A549 (cell line): ENCODE data around the gene MAFG. TPM values are rescaled to one million over a fixed set of nuclear protein-coding genes. Genes with fewer than 3 reads are reported as not detected.

ENCODE experiments used
- ATAC-seq, 2 experiments: fragments of 200-7000 bp in 1 of 2; fragments of >200 bp in 1 of 2; cut with Nextera tagmentation in 1 of 2; cut with Tn5 transposase in 1 of 2; 3 replicates each; pipeline versions ENCODE4 v1.8.0 to v1.9.1; 2018 to 2020; ENCODE audit warnings: mild to moderate bottlenecking in 1 of 2, moderate library complexity in 1 of 2
- CTCF ChIA-PET: fragments of 300-600 bp; sonication (Branson Sonifier 250); formaldehyde crosslinking; extraction: SDS; loops from one replicate; lab custom pipeline; 2021; ENCODE audit warnings: antibody characterized with exemption, inconsistent platforms; lab: Yijun Ruan, JAX
- POLR2A ChIA-PET: fragments of 350-600 bp; formaldehyde crosslinking; extraction: SDS; loops from one replicate; lab custom pipeline; 2021; ENCODE audit warnings: antibody characterized with exemption, inconsistent platforms; lab: Yijun Ruan, JAX
- DNase-seq, 2 experiments: peaks; one replicate each; pipeline versions ENCODE4 v3.0.0 to v3.0.0-alpha.2; 2011 to 2016; ENCODE audit warnings: low read depth in 1 of 2, low spot score in 1 of 2
- FAIRE-seq: peaks from 2 replicates; lab custom pipeline; 2011; peaks lifted over from hg19 to GRCh38; lab: Jason Lieb, UNC
- H3K27ac ChIP-seq, 2 experiments: fragments of >200 bp; sonication (Bioruptor Twin); formaldehyde crosslinking; 3 replicates each; pipeline ENCODE4 v1.5.1; 2016 to 2017
- H3K4me1 ChIP-seq: fragments of >200 bp; sonication (Bioruptor Twin); formaldehyde crosslinking; 3 replicates; pipeline ENCODE4 v1.6.1; 2016
- H3K4me2 ChIP-seq: fragments of >200 bp; sonication (Bioruptor Twin); formaldehyde crosslinking; 3 replicates; pipeline ENCODE4 v1.6.1; 2016
- H3K4me3 ChIP-seq: fragments of >200 bp; sonication (Bioruptor Twin); formaldehyde crosslinking; 3 replicates; pipeline ENCODE4 v1.5.1; 2016
- H3K9me3 ChIP-seq: fragments of >200 bp; sonication (Bioruptor Twin); formaldehyde crosslinking; 3 replicates; pipeline ENCODE4 v1.6.1; 2016
- CHD2 ChIP-seq: fragments of 150-350 bp; IDR thresholded peaks from 2 replicates; pipeline ENCODE4 v1.6.1; 2014; ENCODE audit warnings: low read length; ENCODE audit not compliant: partially characterized antibody
- CHD4 ChIP-seq: fragments of 200-600 bp; sonication (generic); IDR thresholded peaks from 2 replicates; pipeline ENCODE4 v1.6.1; 2016; ENCODE audit warnings: antibody characterized with exemption, mild to moderate bottlenecking, borderline replicate concordance
- FOSB ChIP-seq: fragments of 250-450 bp; sonication (Bioruptor Pico); IDR thresholded peaks from 2 replicates; pipeline ENCODE4 v1.5.0; 2020; ENCODE audit warnings: mild to moderate bottlenecking, moderate library complexity
- FOSL2 ChIP-seq, 2 experiments: fragments of 450-650 bp in 1 of 2; fragments of >200 bp in 1 of 2; sonication (Bioruptor Twin) in 1 of 2; formaldehyde crosslinking; IDR thresholded peaks; 2 replicates each; pipeline versions ENCODE4 v1.5.0 to v1.6.1; 2016 to 2020; ENCODE audit warnings: mild to moderate bottlenecking in 1 of 2, moderate library complexity in 1 of 2
- GATA3 ChIP-seq: IDR thresholded peaks from 2 replicates; pipeline ENCODE4 v1.6.1; 2012; ENCODE audit warnings: borderline replicate concordance
- HES2 ChIP-seq: fragments of >200 bp; sonication (Bioruptor Twin); formaldehyde crosslinking; IDR thresholded peaks from 2 replicates; pipeline ENCODE4 v1.6.1; 2016
- HEYL ChIP-seq: fragments of 250-450 bp; sonication (Bioruptor Pico); IDR thresholded peaks from 2 replicates; pipeline ENCODE4 v1.8.0; 2021; ENCODE audit warnings: mild to moderate bottlenecking, moderate library complexity
- HOXA7 ChIP-seq: fragments of 250-450 bp; sonication (Bioruptor Pico); IDR thresholded peaks from 2 replicates; pipeline ENCODE4 v1.5.0; 2020; ENCODE audit warnings: mild to moderate bottlenecking, moderate library complexity
- HOXB5 ChIP-seq: fragments of 250-450 bp; sonication (Bioruptor Pico); IDR thresholded peaks from 2 replicates; pipeline ENCODE4 v1.5.0; 2020; ENCODE audit warnings: mild to moderate bottlenecking, moderate library complexity
- JUN ChIP-seq, 2 experiments: fragments of >200 bp; sonication (Bioruptor Twin); formaldehyde crosslinking; IDR thresholded peaks; 2 replicates in 1 of 2; 3 replicates in 1 of 2; pipeline ENCODE4 v1.6.1; 2016 to 2017
- MAFK ChIP-seq: fragments of 450-650 bp; IDR thresholded peaks from 2 replicates; pipeline ENCODE4 v1.6.1; 2014; ENCODE audit not compliant: partially characterized antibody
- MAZ ChIP-seq: fragments of 150-350 bp; IDR thresholded peaks from 2 replicates; pipeline ENCODE4 v1.6.1; 2014; ENCODE audit warnings: antibody characterized with exemption, low read depth, low read length, borderline replicate concordance
- PBX3 ChIP-seq: IDR thresholded peaks from 2 replicates; pipeline ENCODE4 v1.6.1; 2012
- PHF8 ChIP-seq: fragments of 200-600 bp; sonication (generic); IDR thresholded peaks from 2 replicates; pipeline ENCODE4 v1.6.1; 2016; ENCODE audit warnings: low read depth, mild to moderate bottlenecking, antibody characterized with exemption, moderate library complexity, borderline replicate concordance
- POLR2AphosphoS2 ChIP-seq: conservative IDR thresholded peaks from 2 replicates; pipeline ENCODE4 v1.6.1; 2012; ENCODE audit warnings: low read length, improper control_type of control experiment, inconsistent platforms
- RCOR1 ChIP-seq: fragments of 150-350 bp; IDR thresholded peaks from 2 replicates; pipeline ENCODE4 v1.6.1; 2014; ENCODE audit warnings: antibody characterized with exemption, low read length, low read depth
- RNF2 ChIP-seq: fragments of 200-600 bp; sonication (generic); IDR thresholded peaks from 2 replicates; pipeline ENCODE4 v1.6.1; 2016; ENCODE audit warnings: low read depth, mild to moderate bottlenecking, antibody characterized with exemption, moderate library complexity, borderline replicate concordance
- SREBF2 ChIP-seq: fragments of 450-650 bp; IDR thresholded peaks from 2 replicates; pipeline ENCODE4 v1.6.1; 2014; ENCODE audit warnings: mild to moderate bottlenecking, moderate library complexity
- TP53 ChIP-seq: fragments of 250-450 bp; sonication (Bioruptor Pico); IDR thresholded peaks from 2 replicates; pipeline ENCODE4 v1.5.0; 2021; ENCODE audit warnings: mild to moderate bottlenecking, moderate library complexity
- USF2 ChIP-seq: fragments of 450-650 bp; IDR thresholded peaks from 2 replicates; pipeline ENCODE4 v1.6.1; 2014; ENCODE audit warnings: antibody characterized with exemption
- ZNF302 ChIP-seq: fragments of 250-450 bp; sonication (Bioruptor Pico); IDR thresholded peaks from 2 replicates; pipeline ENCODE4 v1.9.0; 2021; ENCODE audit warnings: inconsistent platforms, mild to moderate bottlenecking, moderate library complexity
- WGBS: methylation state at CpG from one replicate; pipeline ENCODE4 v1.1.6; 2017; ENCODE audit errors: missing lambda C conversion rate; 5-methylcytosine and 5-hydroxymethylcytosine counted together
- polyA plus RNA-seq, 4 experiments: library from polyadenylated mRNA; depleted of rRNA in 3 of 4; stranded (reverse); fragments of >200 nt; fragmentation: RNase III in 1 of 4; extraction: RNeasy Plus Mini Kit Qiagen cat#74134 plus additional on column Dnase treatment in 1 of 4; gene quantifications; 2 replicates in 3 of 4; 3 replicates in 1 of 4; pipeline ENCODE4 v1.2.3, GENCODE V29; 2011 to 2017
- TF ChIP-seq, protein P1 (sequence below): IDR thresholded peaks from 2 replicates; pipeline ENCODE4 v1.6.1; 2012
- TF ChIP-seq, protein P2 (sequence below): fragments of 200-600 bp; sonication (generic); IDR thresholded peaks from 2 replicates; pipeline ENCODE4 v1.6.1; 2016; ENCODE audit warnings: antibody characterized with exemption, mild to moderate bottlenecking, moderate library complexity

MAFG gene
- polyA plus RNA-seq, 2 of the 4 experiments (the other 2 are of a cell fraction) = 47.9 to 57.9 TPM

- FAIRE-seq = no peak
- POLR2A ChIA-PET = interaction anchor here (1.0 kb wide), 1 partner anchor 10 kb away, joined by 6 read pairs; no protein-coding TSS in a partner anchor
These were observed 56.6 kb downstream of the MAFG start, which contains the start of gene ARHGDIA for GRCh38 chr17:81870981-81871386. TSS of gene ARHGDIA (minus strand) at chr17:81871337. CDS start at chr17:81869930, 1,407 bp downstream.

GRCh38 chr17:81870131-81870980, 57.2 kb downstream of the MAFG start:
- no peak for FAIRE-seq
- Histone ChIP-seq H3K27ac (peak overlapping the region; percentile 97 to 100), H3K4me2 (peak overlapping the region; percentile 97), H3K4me3 (peak overlapping the region; percentile 99), H3K4me1 (peaks cover 46% of the 10 kb centered on the region), H3K9me3 (no peaks in the 10 kb centered on the region)
- peak in 1 of 2 experiments; percentile 69 for DNase-seq
- ATAC-seq = peak in 1 of 2 experiments; percentile 2; a peak in 3 of 6 replicates
- WGBS = 4% methylated on average over 22 of the region's 65 CpGs
- CTCF ChIA-PET = interaction anchor here (0.9 to 8.6 kb wide), 28 partner anchors 9 to 167 kb away, joined by 3 to 126 read pairs (median 6); partner anchors contain the start of genes ALYREF, ANAPC11, CENPX and DCXR
- POLR2A ChIA-PET = interaction anchor here (0.6 to 1.9 kb wide), 5 partner anchors 9 to 266 kb away, joined by 3 to 6 read pairs (median 4); partner anchors contain the start of gene P4HB
- TF ChIP-seq ZNF302 (CRISPR knock-in tag) (no peak), MAZ (no peak), TP53 (peak; percentile 72; the same call in 1 of the 2 replicates), RNF2 (no peak), HES2 (no peak), CHD4 (no peak), PHF8 (peak; percentile 66; the same call in 1 of the 2 replicates), HEYL (no peak), FOSL2 (IDR thresholded peaks at IDR 0.05) (no peak), FOSL2 (CRISPR knock-in tag; IDR thresholded peaks at IDR 0.05) (no peak), HOXA7 (CRISPR knock-in tag) (no peak), HOXB5 (CRISPR knock-in tag) (peak; percentile 63), PBX3 (peak; percentile 15; the same call in 1 of the 2 replicates), FOSB (CRISPR knock-in tag) (peak; percentile 66; the same call in 1 of the 2 replicates), SREBF2 (no peak), GATA3 (0 out of 2 replicates have a peak, but pooled peaks have one; percentile 11), POLR2AphosphoS2 (peak; percentile 84), USF2 (no peak), CHD2 (no peak), RCOR1 (no peak), MAFK (no peak)
- TF ChIP-seq, protein P1, sequence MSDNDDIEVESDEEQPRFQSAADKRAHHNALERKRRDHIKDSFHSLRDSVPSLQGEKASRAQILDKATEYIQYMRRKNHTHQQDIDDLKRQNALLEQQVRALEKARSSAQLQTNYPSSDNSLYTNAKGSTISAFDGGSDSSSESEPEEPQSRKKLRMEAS = peak; percentile 68

More at GRCh38 chr17:81870981-81871386, 56.6 kb downstream of the MAFG start, which contains the start of gene ARHGDIA:
- CTCF ChIA-PET = interaction anchor here (1.3 to 8.6 kb wide), 7 partner anchors 12 to 137 kb away, joined by 3 to 126 read pairs (median 15); no protein-coding TSS in a partner anchor
- peaks cover 46% of the 10 kb centered on the region for H3K4me1 ChIP-seq
- TF ChIP-seq, protein P2, sequence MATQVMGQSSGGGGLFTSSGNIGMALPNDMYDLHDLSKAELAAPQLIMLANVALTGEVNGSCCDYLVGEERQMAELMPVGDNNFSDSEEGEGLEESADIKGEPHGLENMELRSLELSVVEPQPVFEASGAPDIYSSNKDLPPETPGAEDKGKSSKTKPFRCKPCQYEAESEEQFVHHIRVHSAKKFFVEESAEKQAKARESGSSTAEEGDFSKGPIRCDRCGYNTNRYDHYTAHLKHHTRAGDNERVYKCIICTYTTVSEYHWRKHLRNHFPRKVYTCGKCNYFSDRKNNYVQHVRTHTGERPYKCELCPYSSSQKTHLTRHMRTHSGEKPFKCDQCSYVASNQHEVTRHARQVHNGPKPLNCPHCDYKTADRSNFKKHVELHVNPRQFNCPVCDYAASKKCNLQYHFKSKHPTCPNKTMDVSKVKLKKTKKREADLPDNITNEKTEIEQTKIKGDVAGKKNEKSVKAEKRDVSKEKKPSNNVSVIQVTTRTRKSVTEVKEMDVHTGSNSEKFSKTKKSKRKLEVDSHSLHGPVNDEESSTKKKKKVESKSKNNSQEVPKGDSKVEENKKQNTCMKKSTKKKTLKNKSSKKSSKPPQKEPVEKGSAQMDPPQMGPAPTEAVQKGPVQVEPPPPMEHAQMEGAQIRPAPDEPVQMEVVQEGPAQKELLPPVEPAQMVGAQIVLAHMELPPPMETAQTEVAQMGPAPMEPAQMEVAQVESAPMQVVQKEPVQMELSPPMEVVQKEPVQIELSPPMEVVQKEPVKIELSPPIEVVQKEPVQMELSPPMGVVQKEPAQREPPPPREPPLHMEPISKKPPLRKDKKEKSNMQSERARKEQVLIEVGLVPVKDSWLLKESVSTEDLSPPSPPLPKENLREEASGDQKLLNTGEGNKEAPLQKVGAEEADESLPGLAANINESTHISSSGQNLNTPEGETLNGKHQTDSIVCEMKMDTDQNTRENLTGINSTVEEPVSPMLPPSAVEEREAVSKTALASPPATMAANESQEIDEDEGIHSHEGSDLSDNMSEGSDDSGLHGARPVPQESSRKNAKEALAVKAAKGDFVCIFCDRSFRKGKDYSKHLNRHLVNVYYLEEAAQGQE = no peak
- TF ChIP-seq JUN (IDR thresholded peaks at IDR 0.05) (peak in 1 of 2 experiments; percentile 94; a peak in 2 of 5 replicates), USF2 (no peak)
- ATAC-seq (0 out of 6 replicates have a peak, but pooled peaks of 1 of the 2 experiments have one; percentile 2), DNase-seq (no peak)
- 0% methylated on average over 13 of the region's 64 CpGs for WGBS
- peak within 1 kb of the TSS; percentile 99 for H3K4me3 ChIP-seq
- peak within 1 kb of the TSS; percentile 97 to 100 for H3K27ac ChIP-seq
- H3K4me2 ChIP-seq = peak within 1 kb of the TSS; percentile 97
- no peaks in the 10 kb centered on the region for H3K9me3 ChIP-seq
